Neural progenitor cell (in vitro differentiated cells): Measurements from ENCODE around the gene GPA33. TPM values are rescaled to one million over a fixed set of nuclear protein-coding genes. Genes with fewer than 3 reads are reported as not detected.
A peak's percentile ranks its signal among the peaks of the same experiment; 100 is the strongest.

Experiments
- DNase-seq: peaks from one replicate; pipeline ENCODE4 v3.0.0-alpha.2; 2016; ENCODE audit warnings: low spot score
- H2AFZ ChIP-seq: fragments of 200-600 bp; sonication (generic); replicated peaks from 2 replicates; pipeline ENCODE4 v1.6.1; 2016; ENCODE audit warnings: antibody characterized with exemption
- H3F3A ChIP-seq: fragments of 200-600 bp; sonication (generic); 2 replicates; pipeline ENCODE4 v1.6.1; 2016; ENCODE audit warnings: antibody characterized with exemption, low read depth
- H3K27ac ChIP-seq: fragments of 200-600 bp; sonication (generic); 2 replicates; pipeline ENCODE4 v1.5.1; 2016; ENCODE audit warnings: mild to moderate bottlenecking
- H3K27me3 ChIP-seq: fragments of 200-600 bp; sonication (generic); 2 replicates; pipeline ENCODE4 v1.6.1; 2016; ENCODE audit warnings: mild to moderate bottlenecking, moderate library complexity
- H3K36me3 ChIP-seq: fragments of 200-600 bp; sonication (generic); 2 replicates; pipeline ENCODE4 v1.5.1; 2016
- H3K4me1 ChIP-seq: fragments of 200-600 bp; sonication (generic); 2 replicates; pipeline ENCODE4 v1.6.1; 2016; ENCODE audit warnings: mixed run types
- H3K4me2 ChIP-seq: fragments of 200-600 bp; sonication (generic); 2 replicates; pipeline ENCODE4 v1.6.1; 2016
- H3K4me3 ChIP-seq: fragments of 200-600 bp; sonication (generic); 2 replicates; pipeline ENCODE4 v1.5.1; 2016
- H3K79me2 ChIP-seq: fragments of 200-600 bp; sonication (generic); 2 replicates; pipeline ENCODE4 v1.6.1; 2016; ENCODE audit warnings: low read depth
- H3K9ac ChIP-seq: fragments of 200-600 bp; sonication (generic); 2 replicates; pipeline ENCODE4 v1.6.1; 2016
- H3K9me3 ChIP-seq: fragments of 200-600 bp; sonication (generic); 2 replicates; pipeline ENCODE4 v1.5.1; 2016; ENCODE audit warnings: low read depth
- H4K20me1 ChIP-seq: fragments of 200-600 bp; sonication (generic); 2 replicates; pipeline ENCODE4 v1.6.1; 2016; ENCODE audit warnings: low read depth
- H3K27ac Mint-ChIP-seq: 3 replicates; pipeline ENCODE4 v1.8.0; 2021; ENCODE audit warnings: mixed read lengths
- H3K27me3 Mint-ChIP-seq: 2 replicates; pipeline ENCODE4 v1.8.0; 2022; ENCODE audit warnings: low read depth, mild to moderate bottlenecking, inconsistent platforms, moderate library complexity, mixed read lengths; ENCODE audit not compliant: insufficient read depth
- H3K36me3 Mint-ChIP-seq: 3 replicates; pipeline ENCODE4 v1.8.0; 2021; ENCODE audit warnings: mixed read lengths
- H3K4me1 Mint-ChIP-seq: 3 replicates; pipeline ENCODE4 v1.8.0; 2021; ENCODE audit warnings: mixed read lengths
- H3K4me3 Mint-ChIP-seq: 3 replicates; pipeline ENCODE4 v1.8.0; 2021; ENCODE audit warnings: mild to moderate bottlenecking, moderate library complexity, mixed read lengths
- H3K9me3 Mint-ChIP-seq: 3 replicates; pipeline ENCODE4 v1.8.0; 2020; ENCODE audit warnings: mixed read lengths
- CTCF ChIP-seq: fragments of 200-600 bp; sonication (generic); IDR thresholded peaks from 2 replicates; pipeline ENCODE4 v1.5.1; 2017; ENCODE audit warnings: antibody characterized with exemption, mild to moderate bottlenecking
- EZH2 ChIP-seq: fragments of 200-600 bp; sonication (generic); IDR thresholded peaks from 2 replicates; pipeline ENCODE4 v1.6.1; 2017; ENCODE audit warnings: antibody characterized with exemption, mild to moderate bottlenecking, moderate library complexity
- EZH2phosphoT487 ChIP-seq: fragments of 200-600 bp; sonication (generic); IDR thresholded peaks from 2 replicates; pipeline ENCODE4 v1.6.1; 2017; ENCODE audit warnings: antibody characterized with exemption
- total RNA-seq: library from RNA; depleted of rRNA; stranded (reverse); fragments of >200 nt; gene quantifications from 2 replicates; pipeline ENCODE4 v1.2.3, GENCODE V29; 2015; ENCODE audit warnings: low replicate concordance

Gene GPA33
- total RNA-seq, 1 donor from 2014 or later, result 0.52 TPM

- Histone ChIP-seq H3K4me1 (peaks cover 46% of the 10 kb centered on the region), H3K4me2 (peak overlapping the region; percentile 53), H3K9me3 (no peaks in the 10 kb centered on the region), H3K79me2 (no peaks in the 10 kb centered on the region), H3K27ac (peak overlapping the region; percentile 62), H3K4me3 (no peak overlapping the region), H4K20me1 (no peaks in the 10 kb centered on the region), H3F3A (peaks cover 39% of the 10 kb centered on the region), H3K27me3 (no peaks in the 10 kb centered on the region), H2AFZ (peak overlapping the region; percentile 72), H3K9ac (no peak overlapping the region), H3K36me3 (no peaks in the 10 kb centered on the region)
- Mint-ChIP-seq H3K36me3 (peaks cover 3% of the 10 kb centered on the region), H3K4me1 (peaks cover 41% of the 10 kb centered on the region), H3K9me3 (peaks cover 5% of the 10 kb centered on the region), H3K27ac (peak overlapping the region; percentile 93), H3K4me3 (peak overlapping the region; percentile 62), H3K27me3 (no peaks in the 10 kb centered on the region)
- TF ChIP-seq EZH2 (no peak), CTCF (no peak), EZH2phosphoT487 (no peak)
- DNase-seq, result peak; percentile 21
Observed at GRCh38 chr1:167137332-167137781, 47.2 kb upstream of the GPA33 start.

- H3K79me2 ChIP-seq, result no peaks in the 10 kb centered on the region
- H3K9me3 ChIP-seq, result no peaks in the 10 kb centered on the region
- H3K9me3 Mint-ChIP-seq, result peaks cover 4% of the 10 kb centered on the region
- H3K27ac ChIP-seq, result no peak overlapping the region
- H3K27ac Mint-ChIP-seq, result peak overlapping the region; percentile 93
- H3K4me3 Mint-ChIP-seq, result peak overlapping the region; percentile 62
- no peak for TF ChIP-seq CTCF
- TF ChIP-seq EZH2phosphoT487, result no peak
- TF ChIP-seq EZH2, result no peak
- H3K4me2 ChIP-seq, result peak overlapping the region; percentile 53
- H3K27me3 ChIP-seq, result no peaks in the 10 kb centered on the region
- no peaks in the 10 kb centered on the region for H3K36me3 ChIP-seq
- no peak for DNase-seq
- no peaks in the 10 kb centered on the region for H3K27me3 Mint-ChIP-seq
- no peaks in the 10 kb centered on the region for H4K20me1 ChIP-seq
- H3K4me3 ChIP-seq, result no peak overlapping the region
- no peak overlapping the region for H2AFZ ChIP-seq
- no peak overlapping the region for H3K9ac ChIP-seq
- peaks cover 39% of the 10 kb centered on the region for H3F3A ChIP-seq
- peaks cover 46% of the 10 kb centered on the region for H3K4me1 ChIP-seq
- peaks cover 45% of the 10 kb centered on the region for H3K4me1 Mint-ChIP-seq
- H3K36me3 Mint-ChIP-seq, result peaks cover 2% of the 10 kb centered on the region
Observed at GRCh38 chr1:167136806-167137205, 46.6 kb upstream of the GPA33 start.

- Histone ChIP-seq H3K36me3 (no peaks in the 10 kb centered on the region), H2AFZ (no peak overlapping the region), H3K9ac (no peak overlapping the region), H3K27ac (no peak overlapping the region), H3K4me3 (no peak overlapping the region), H3K4me1 (peaks cover 46% of the 10 kb centered on the region), H4K20me1 (no peaks in the 10 kb centered on the region), H3F3A (peaks cover 39% of the 10 kb centered on the region), H3K27me3 (no peaks in the 10 kb centered on the region), H3K4me2 (peak overlapping the region; percentile 24), H3K79me2 (no peaks in the 10 kb centered on the region), H3K9me3 (no peaks in the 10 kb centered on the region)
- Mint-ChIP-seq H3K4me3 (no peak overlapping the region), H3K27me3 (no peaks in the 10 kb centered on the region), H3K36me3 (no peaks in the 10 kb centered on the region), H3K9me3 (peaks cover 2% of the 10 kb centered on the region), H3K4me1 (peaks cover 49% of the 10 kb centered on the region), H3K27ac (no peak overlapping the region)
- DNase-seq, result peak; percentile 47
- TF ChIP-seq EZH2 (no peak), CTCF (no peak), EZH2phosphoT487 (no peak)
Observed at GRCh38 chr1:167136191-167136614, 46.0 kb upstream of the GPA33 start.
